IMR-90 (cell line): Measurements from ENCODE around the gene NCS1. TPM values are rescaled to one million over a fixed set of nuclear protein-coding genes. Genes with fewer than 3 reads are reported as not detected.
A peak's percentile ranks its signal among the peaks of the same experiment; 100 is the strongest.

Source experiments
- ATAC-seq: fragments of 200-7000 bp; cut with Tn5 transposase; 2 replicates; pipeline ENCODE4 v1.9.1; 2020; ENCODE audit warnings: low read depth, mild to moderate bottlenecking, moderate library complexity
- BruUV-seq: library from RNA; stranded (reverse); fragments of 400-500 nt; replicated peaks from 2 replicates; lab custom pipeline; 2021; lab: Mats Ljungman, UMichigan
- CTCF ChIA-PET: fragments of 300-600 bp; formaldehyde crosslinking; extraction: SDS; loops from one replicate; lab custom pipeline; 2021; ENCODE audit warnings: antibody characterized with exemption; lab: Yijun Ruan, JAX
- POLR2A ChIA-PET: fragments of 300-600 bp; sonication (Branson Sonifier 250); formaldehyde crosslinking; loops from one replicate; lab custom pipeline; 2022; ENCODE audit warnings: antibody characterized with exemption; ENCODE audit not compliant: unreplicated experiment; lab: Charles Lee
- DNase-seq: peaks from one replicate; pipeline ENCODE4 v3.0.0; 2013
- H2AFZ ChIP-seq: replicated peaks from 2 replicates; pipeline ENCODE3; 2013; ENCODE audit warnings: low read length, mild to moderate bottlenecking; ENCODE audit not compliant: poor library complexity
- H2AK5ac ChIP-seq: 2 replicates; pipeline ENCODE4 v1.6.1; 2013; ENCODE audit warnings: low read depth, low read length, inconsistent platforms
- H2AK9ac ChIP-seq: replicated peaks from 2 replicates; pipeline ENCODE3; 2013; ENCODE audit warnings: mild to moderate bottlenecking, low read depth, low read length, moderate library complexity; ENCODE audit not compliant: poor library complexity
- H2BK120ac ChIP-seq: 2 replicates; pipeline ENCODE4 v1.6.1; 2013; ENCODE audit warnings: low read depth, low read length, inconsistent platforms
- H2BK15ac ChIP-seq: 3 replicates; pipeline ENCODE4 v1.6.1; 2013; ENCODE audit warnings: low read depth, low read length, inconsistent platforms
- H2BK20ac ChIP-seq: 2 replicates; pipeline ENCODE4 v1.6.1; 2013; ENCODE audit warnings: low read depth, mild to moderate bottlenecking, inconsistent platforms, low read length, moderate library complexity
- H2BK5ac ChIP-seq: 2 replicates; pipeline ENCODE4 v1.6.1; 2013; ENCODE audit warnings: mild to moderate bottlenecking, low read depth, low read length, inconsistent platforms; ENCODE audit not compliant: poor library complexity, severe bottlenecking
- H3K14ac ChIP-seq: replicated peaks from 2 replicates; pipeline ENCODE4 v1.6.1; 2013; ENCODE audit warnings: low read depth, low read length, inconsistent platforms
- H3K18ac ChIP-seq: 2 replicates; pipeline ENCODE4 v1.6.1; 2013; ENCODE audit warnings: low read depth, low read length, control low read depth
- H3K23ac ChIP-seq: 2 replicates; pipeline ENCODE4 v1.6.1; 2013; ENCODE audit warnings: low read depth, low read length, inconsistent platforms
- H3K27ac ChIP-seq: 2 replicates; pipeline ENCODE4 v1.5.1; 2013; ENCODE audit warnings: mild to moderate bottlenecking, control low read depth, low read length; ENCODE audit not compliant: insufficient read depth
- H3K27me3 ChIP-seq: 2 replicates; pipeline ENCODE4 v1.6.1; 2013; ENCODE audit warnings: low read length; ENCODE audit not compliant: control insufficient read depth, insufficient read depth
- H3K36me3 ChIP-seq: 2 replicates; pipeline ENCODE4 v1.6.1; 2013; ENCODE audit warnings: low read length, mixed read lengths; ENCODE audit not compliant: control insufficient read depth, insufficient read depth
- H3K4ac ChIP-seq: 2 replicates; pipeline ENCODE4 v1.6.1; 2013; ENCODE audit warnings: low read depth, low read length, inconsistent platforms
- H3K4me1 ChIP-seq: 2 replicates; pipeline ENCODE4 v1.6.1; 2013; ENCODE audit warnings: low read length, mixed read lengths; ENCODE audit not compliant: control insufficient read depth, insufficient read depth
- H3K4me2 ChIP-seq: 2 replicates; pipeline ENCODE4 v1.6.1; 2013; ENCODE audit warnings: low read depth, mild to moderate bottlenecking, control low read depth, low read length, moderate library complexity
- H3K4me3 ChIP-seq: 2 replicates; pipeline ENCODE4 v1.5.1; 2013; ENCODE audit warnings: low read depth, mild to moderate bottlenecking, control low read depth, low read length, moderate library complexity; ENCODE audit not compliant: insufficient read depth
- H3K56ac ChIP-seq: 2 replicates; pipeline ENCODE4 v1.6.1; 2013; ENCODE audit warnings: low read length, inconsistent platforms; ENCODE audit not compliant: insufficient read depth; ENCODE audit errors: extremely low read depth
- H3K79me1 ChIP-seq, 2 experiments: 2 replicates each; pipeline ENCODE4 v1.6.1; 2013; ENCODE audit warnings: low read length in 2 of 2, inconsistent platforms in 1 of 2, low read depth in 1 of 2
- H3K9ac ChIP-seq: 2 replicates; pipeline ENCODE4 v1.6.1; 2013; ENCODE audit warnings: low read depth, low read length, control low read depth
- H3K9me1 ChIP-seq: 2 replicates; pipeline ENCODE4 v1.6.1; 2013; ENCODE audit warnings: low read length, inconsistent platforms; ENCODE audit not compliant: insufficient read depth
- H3K9me3 ChIP-seq: 2 replicates; pipeline ENCODE4 v1.6.1; 2013; ENCODE audit warnings: low read length; ENCODE audit not compliant: control insufficient read depth, insufficient read depth
- H4K20me1 ChIP-seq: 2 replicates; pipeline ENCODE4 v1.6.1; 2013; ENCODE audit warnings: low read length, inconsistent platforms; ENCODE audit not compliant: insufficient read depth
- H4K5ac ChIP-seq: 2 replicates; pipeline ENCODE4 v1.6.1; 2013; ENCODE audit warnings: mild to moderate bottlenecking, low read depth, low read length, control low read depth
- H4K8ac ChIP-seq, 2 experiments: 2 replicates each; pipeline ENCODE4 v1.6.1; 2013; ENCODE audit warnings: low read depth in 2 of 2, low read length in 2 of 2, control low read depth in 1 of 2, inconsistent platforms in 1 of 2
- H4K91ac ChIP-seq: 2 replicates; pipeline ENCODE4 v1.6.1; 2013; ENCODE audit warnings: low read depth, low read length, inconsistent platforms; ENCODE audit not compliant: insufficient read depth
- BHLHE40 ChIP-seq: fragments of 150-350 bp; IDR thresholded peaks from 2 replicates; pipeline ENCODE4 v1.6.1; 2016; ENCODE audit warnings: mild to moderate bottlenecking, low read depth, low read length
- CEBPB ChIP-seq: IDR thresholded peaks from 2 replicates; pipeline ENCODE4 v1.6.1; 2012; ENCODE audit warnings: low read depth, low read length, improper control_type of control experiment
- CHD1 ChIP-seq: IDR thresholded peaks from 2 replicates; pipeline ENCODE4 v1.6.1; 2012; ENCODE audit warnings: low read depth, low read length, improper control_type of control experiment
- FOS ChIP-seq: fragments of 150-350 bp; IDR thresholded peaks from 2 replicates; pipeline ENCODE4 v1.6.1; 2016; ENCODE audit warnings: low read depth, low read length
- MAFK ChIP-seq: IDR thresholded peaks from 2 replicates; pipeline ENCODE4 v1.6.1; 2012; ENCODE audit warnings: low read depth, low read length, improper control_type of control experiment
- MAZ ChIP-seq: IDR thresholded peaks from 2 replicates; pipeline ENCODE4 v1.6.1; 2012; ENCODE audit warnings: low read depth, mild to moderate bottlenecking, low read length, improper control_type of control experiment, moderate library complexity, borderline replicate concordance
- MXI1 ChIP-seq: IDR thresholded peaks from 2 replicates; pipeline ENCODE4 v1.6.1; 2012; ENCODE audit warnings: low read depth, mild to moderate bottlenecking, low read length, moderate library complexity, borderline replicate concordance
- NFE2L2 ChIP-seq: fragments of 150-350 bp; IDR thresholded peaks from 2 replicates; pipeline ENCODE4 v1.6.1; 2016; ENCODE audit warnings: low read depth, mild to moderate bottlenecking, low read length
- POLR2A ChIP-seq: IDR thresholded peaks from 2 replicates; pipeline ENCODE4 v1.6.1; 2012; ENCODE audit warnings: mild to moderate bottlenecking, low read depth, low read length
- RAD21 ChIP-seq: IDR thresholded peaks from 2 replicates; pipeline ENCODE4 v1.6.1; 2012; ENCODE audit warnings: low read length, improper control_type of control experiment
- RCOR1 ChIP-seq: IDR thresholded peaks from 2 replicates; pipeline ENCODE4 v1.6.1; 2012; ENCODE audit warnings: mild to moderate bottlenecking, low read length, improper control_type of control experiment; ENCODE audit not compliant: insufficient replicate concordance
- RFX5 ChIP-seq: IDR thresholded peaks from 2 replicates; pipeline ENCODE4 v1.8.0; 2012; ENCODE audit warnings: low read depth, mild to moderate bottlenecking, low read length, moderate library complexity
- SMC3 ChIP-seq: fragments of 150-350 bp; IDR thresholded peaks from 2 replicates; pipeline ENCODE4 v1.6.1; 2016; ENCODE audit warnings: low read depth, mild to moderate bottlenecking, antibody characterized with exemption, low read length, moderate library complexity
- WGBS, 2 experiments: methylation state at CpG; one replicate each; pipeline versions ENCODE4 v1.1.5 to v1.1.7; 2013; ENCODE audit warnings: missing lambda C conversion rate in 2 of 2; ENCODE audit not compliant: insufficient read length in 1 of 2; ENCODE audit errors: extremely low coverage in 2 of 2; 5-methylcytosine and 5-hydroxymethylcytosine counted together
- dilution Hi-C: fragments of 300-500 bp; cut with HindIII; formaldehyde crosslinking; loops from one replicate; pipeline ENCODE4 v1.14.3; 2018; ENCODE audit warnings: low sequenced_read_pairs; ENCODE audit not compliant: unreplicated experiment
- in situ Hi-C: fragments of 300-500 bp; cut with MboI; formaldehyde crosslinking; loops from 3 replicates; pipeline ENCODE4 v1.14.3; 2019; ENCODE audit warnings: low sequenced_read_pairs, inconsistent platforms, mixed read lengths
- intact Hi-C: fragments of 100-400 bp; cut with micrococcal nuclease; formaldehyde crosslinking; loops from 2 replicates; pipeline ENCODE4 v1.10.0; 2022
- polyA plus RNA-seq, 3 experiments: library from polyadenylated mRNA; depleted of rRNA; stranded (reverse); fragments of >200 nt; gene quantifications; 2 replicates each; pipeline ENCODE4 v1.2.3, GENCODE V29; 2012; ENCODE audit warnings: low replicate concordance in 1 of 3
- total RNA-seq: library from RNA; depleted of rRNA; stranded (reverse); fragments of >200 nt; gene quantifications from 2 replicates; pipeline ENCODE4 v1.2.3, GENCODE V29; 2012
- TF ChIP-seq, protein P1 (sequence below): fragments of 150-350 bp; IDR thresholded peaks from 2 replicates; pipeline ENCODE4 v1.6.1; 2017; ENCODE audit warnings: mild to moderate bottlenecking, antibody characterized with exemption, low read length, low read depth
- TF ChIP-seq, protein P2 (sequence below): conservative IDR thresholded peaks from 2 replicates; pipeline ENCODE4 v1.5.1; 2012; ENCODE audit warnings: mild to moderate bottlenecking, low read depth, low read length, improper control_type of control experiment
- TF ChIP-seq, protein P3 (sequence below): fragments of 150-350 bp; IDR thresholded peaks from 2 replicates; pipeline ENCODE4 v1.6.1; 2016; ENCODE audit warnings: low read depth, mild to moderate bottlenecking, low read length, moderate library complexity, borderline replicate concordance

NCS1 gene
- total and polyA plus RNA-seq, 2 of the 4 experiments (the other 2 are of a cell fraction): 41.0 to 60.5 TPM

DNA sequence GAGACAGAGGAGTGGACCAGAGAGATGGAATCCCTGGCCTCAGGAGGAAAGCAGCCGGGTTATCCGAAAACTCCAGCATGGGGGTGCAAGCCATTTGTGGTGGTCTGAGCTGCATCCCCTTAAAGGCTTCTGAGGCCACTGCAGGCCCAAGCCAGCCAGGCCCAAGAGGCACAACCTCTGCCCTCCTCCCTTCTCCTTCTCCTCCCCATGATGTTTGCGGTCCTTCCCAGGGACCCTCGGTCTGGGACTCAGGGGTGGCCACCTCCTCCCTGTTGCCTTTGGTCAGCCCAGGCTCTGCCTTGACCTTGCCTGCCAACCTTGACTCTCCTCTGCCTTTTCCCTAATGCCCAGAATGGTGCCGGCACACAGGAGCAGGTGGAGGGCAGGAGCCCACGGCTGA is 4.6 kb downstream of the NCS1 start:
- DNase-seq (no peak), ATAC-seq (no peak)
- no peak overlapping the region for H2BK15ac ChIP-seq
- H2AK5ac ChIP-seq: no peak overlapping the region
- H2AFZ ChIP-seq: peak overlapping the region; percentile 35
- H4K20me1 ChIP-seq: peaks cover 66% of the 10 kb centered on the region
- no peak for TF ChIP-seq CEBPB
- no peak for TF ChIP-seq RAD21
- no peak for TF ChIP-seq MXI1
- TF ChIP-seq SMC3: no peak
- TF ChIP-seq POLR2A: no peak
- TF ChIP-seq FOS: no peak
- TF ChIP-seq, protein P1, sequence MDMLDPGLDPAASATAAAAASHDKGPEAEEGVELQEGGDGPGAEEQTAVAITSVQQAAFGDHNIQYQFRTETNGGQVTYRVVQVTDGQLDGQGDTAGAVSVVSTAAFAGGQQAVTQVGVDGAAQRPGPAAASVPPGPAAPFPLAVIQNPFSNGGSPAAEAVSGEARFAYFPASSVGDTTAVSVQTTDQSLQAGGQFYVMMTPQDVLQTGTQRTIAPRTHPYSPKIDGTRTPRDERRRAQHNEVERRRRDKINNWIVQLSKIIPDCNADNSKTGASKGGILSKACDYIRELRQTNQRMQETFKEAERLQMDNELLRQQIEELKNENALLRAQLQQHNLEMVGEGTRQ: no peak
- no peak for TF ChIP-seq BHLHE40
- TF ChIP-seq, protein P2, sequence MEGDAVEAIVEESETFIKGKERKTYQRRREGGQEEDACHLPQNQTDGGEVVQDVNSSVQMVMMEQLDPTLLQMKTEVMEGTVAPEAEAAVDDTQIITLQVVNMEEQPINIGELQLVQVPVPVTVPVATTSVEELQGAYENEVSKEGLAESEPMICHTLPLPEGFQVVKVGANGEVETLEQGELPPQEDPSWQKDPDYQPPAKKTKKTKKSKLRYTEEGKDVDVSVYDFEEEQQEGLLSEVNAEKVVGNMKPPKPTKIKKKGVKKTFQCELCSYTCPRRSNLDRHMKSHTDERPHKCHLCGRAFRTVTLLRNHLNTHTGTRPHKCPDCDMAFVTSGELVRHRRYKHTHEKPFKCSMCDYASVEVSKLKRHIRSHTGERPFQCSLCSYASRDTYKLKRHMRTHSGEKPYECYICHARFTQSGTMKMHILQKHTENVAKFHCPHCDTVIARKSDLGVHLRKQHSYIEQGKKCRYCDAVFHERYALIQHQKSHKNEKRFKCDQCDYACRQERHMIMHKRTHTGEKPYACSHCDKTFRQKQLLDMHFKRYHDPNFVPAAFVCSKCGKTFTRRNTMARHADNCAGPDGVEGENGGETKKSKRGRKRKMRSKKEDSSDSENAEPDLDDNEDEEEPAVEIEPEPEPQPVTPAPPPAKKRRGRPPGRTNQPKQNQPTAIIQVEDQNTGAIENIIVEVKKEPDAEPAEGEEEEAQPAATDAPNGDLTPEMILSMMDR: no peak
- no peak for TF ChIP-seq CHD1
- TF ChIP-seq MAFK: no peak
- TF ChIP-seq, protein P3, sequence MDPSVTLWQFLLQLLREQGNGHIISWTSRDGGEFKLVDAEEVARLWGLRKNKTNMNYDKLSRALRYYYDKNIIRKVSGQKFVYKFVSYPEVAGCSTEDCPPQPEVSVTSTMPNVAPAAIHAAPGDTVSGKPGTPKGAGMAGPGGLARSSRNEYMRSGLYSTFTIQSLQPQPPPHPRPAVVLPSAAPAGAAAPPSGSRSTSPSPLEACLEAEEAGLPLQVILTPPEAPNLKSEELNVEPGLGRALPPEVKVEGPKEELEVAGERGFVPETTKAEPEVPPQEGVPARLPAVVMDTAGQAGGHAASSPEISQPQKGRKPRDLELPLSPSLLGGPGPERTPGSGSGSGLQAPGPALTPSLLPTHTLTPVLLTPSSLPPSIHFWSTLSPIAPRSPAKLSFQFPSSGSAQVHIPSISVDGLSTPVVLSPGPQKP: no peak
- no peak for TF ChIP-seq NFE2L2
- no peak for TF ChIP-seq MAZ
- TF ChIP-seq RCOR1: no peak
- no peak for TF ChIP-seq RFX5
- H2BK120ac ChIP-seq: no peak overlapping the region
- H3K79me1 ChIP-seq: peaks cover 24 to 76% of the 10 kb centered on the region in 2 experiments
- in situ Hi-C loops (no loop called here), intact Hi-C loops (no loop called here), dilution Hi-C loops (no loop called here)
- CTCF ChIA-PET: no interaction called here
- no peak overlapping the region for H4K5ac ChIP-seq
- H3K23ac ChIP-seq: no peak overlapping the region
- peaks cover 11% of the 10 kb centered on the region for H3K4me1 ChIP-seq
- no peak overlapping the region for H3K9ac ChIP-seq
- H3K9me1 ChIP-seq: peaks cover 24% of the 10 kb centered on the region
- 100% methylated on average over 1 of the region's 6 CpGs; no CpG with 5 or more reads in 1 of the 2 experiments for WGBS, 2 experiments
- H3K4me2 ChIP-seq: no peak overlapping the region
- H3K27me3 ChIP-seq: no peaks in the 10 kb centered on the region
- POLR2A ChIA-PET: no interaction called here
- no peak overlapping the region for H3K14ac ChIP-seq
- H3K56ac ChIP-seq: no peak overlapping the region
- no peak overlapping the region for H3K4ac ChIP-seq
- no peak overlapping the region for H4K91ac ChIP-seq
- H3K4me3 ChIP-seq: no peak overlapping the region
- no peak overlapping the region for H2BK5ac ChIP-seq
- no peak overlapping the region for H4K8ac ChIP-seq
- no peaks in the 10 kb centered on the region for H3K9me3 ChIP-seq
- H2BK20ac ChIP-seq: no peak overlapping the region
- H2AK9ac ChIP-seq: no peak overlapping the region
- BruUV-seq: no TSS peak
- H3K27ac ChIP-seq: no peak overlapping the region
- no peak overlapping the region for H3K18ac ChIP-seq
- H3K36me3 ChIP-seq: peaks cover 14% of the 10 kb centered on the region
